Stimulated activated CD4-positive, alpha-beta T cell treated with anti-CD3 and anti-CD28 coated beads, TNF-alpha, amount 100 ng/mL, for 48 hours (primary cell): ENCODE data around the gene PSTK.

Experiments used
- DNase-seq, 3 donors: peaks; one replicate each; pipeline ENCODE4 v3.0.0-alpha.2; 2020; ENCODE audit warnings: low read depth in 3 of 3

The PSTK gene

DNA sequence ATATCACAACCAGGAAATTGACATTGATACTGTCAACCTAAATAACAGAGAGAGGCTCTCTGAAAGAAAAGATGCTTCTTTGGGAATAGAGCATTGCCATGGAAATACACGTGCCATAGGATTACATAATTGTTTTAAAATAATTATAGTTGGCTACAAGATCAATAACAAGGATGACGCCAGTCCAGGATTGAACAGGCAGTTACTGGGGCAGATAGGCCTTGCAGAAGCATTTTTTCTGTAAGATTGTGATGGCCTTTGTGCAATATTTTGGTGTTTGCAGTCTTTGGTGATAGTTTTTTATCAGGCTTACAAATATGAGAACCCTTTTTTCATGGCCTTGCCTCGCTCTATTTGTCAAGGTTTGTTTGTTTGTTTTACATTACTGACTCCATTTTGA lies 39.1 kb downstream of the PSTK start:
- no peak for DNase-seq

GRCh38 chr10:123019941-123020703 lies 39.9 kb downstream of the PSTK start:
- DNase-seq = no peak

GRCh38 chr10:123021517-123021916 lies 41.3 kb downstream of the PSTK start:
- DNase-seq = no peak

GRCh38 chr10:123024540-123024939 lies 44.3 kb downstream of the PSTK start:
- DNase-seq = no peak

- no peak for DNase-seq
Measured at GRCh38 chr10:123026302-123026701, 46.1 kb downstream of the PSTK start.

- DNase-seq = no peak
Measured at GRCh38 chr10:123027861-123028260, 47.7 kb downstream of the PSTK start.

GRCh38 chr10:123031124-123031523 lies 50.9 kb downstream of the PSTK start:
- DNase-seq = no peak

DNA sequence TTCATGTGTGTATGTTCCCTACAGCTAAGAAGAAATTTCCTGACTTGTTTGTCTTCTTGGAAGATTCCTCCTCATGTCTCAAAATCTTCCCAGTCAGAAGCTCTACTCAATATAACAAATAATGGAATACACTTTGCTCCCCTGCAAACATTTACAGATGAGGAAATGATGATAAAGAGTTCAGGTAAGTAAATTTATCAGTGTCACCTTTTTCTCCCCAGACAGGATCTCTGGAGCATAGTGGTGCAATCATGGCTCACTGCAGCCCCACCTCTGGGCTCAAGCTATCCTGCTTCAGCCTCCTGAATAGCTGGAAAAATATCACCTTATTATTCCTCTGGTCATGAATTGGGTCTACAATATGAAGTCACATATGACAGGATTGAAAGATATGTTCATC lies 54.1 kb downstream of the PSTK start:
- DNase-seq = no peak

GRCh38 chr10:123035467-123036086 lies 55.4 kb downstream of the PSTK start:
- DNase-seq = no peak

DNA sequence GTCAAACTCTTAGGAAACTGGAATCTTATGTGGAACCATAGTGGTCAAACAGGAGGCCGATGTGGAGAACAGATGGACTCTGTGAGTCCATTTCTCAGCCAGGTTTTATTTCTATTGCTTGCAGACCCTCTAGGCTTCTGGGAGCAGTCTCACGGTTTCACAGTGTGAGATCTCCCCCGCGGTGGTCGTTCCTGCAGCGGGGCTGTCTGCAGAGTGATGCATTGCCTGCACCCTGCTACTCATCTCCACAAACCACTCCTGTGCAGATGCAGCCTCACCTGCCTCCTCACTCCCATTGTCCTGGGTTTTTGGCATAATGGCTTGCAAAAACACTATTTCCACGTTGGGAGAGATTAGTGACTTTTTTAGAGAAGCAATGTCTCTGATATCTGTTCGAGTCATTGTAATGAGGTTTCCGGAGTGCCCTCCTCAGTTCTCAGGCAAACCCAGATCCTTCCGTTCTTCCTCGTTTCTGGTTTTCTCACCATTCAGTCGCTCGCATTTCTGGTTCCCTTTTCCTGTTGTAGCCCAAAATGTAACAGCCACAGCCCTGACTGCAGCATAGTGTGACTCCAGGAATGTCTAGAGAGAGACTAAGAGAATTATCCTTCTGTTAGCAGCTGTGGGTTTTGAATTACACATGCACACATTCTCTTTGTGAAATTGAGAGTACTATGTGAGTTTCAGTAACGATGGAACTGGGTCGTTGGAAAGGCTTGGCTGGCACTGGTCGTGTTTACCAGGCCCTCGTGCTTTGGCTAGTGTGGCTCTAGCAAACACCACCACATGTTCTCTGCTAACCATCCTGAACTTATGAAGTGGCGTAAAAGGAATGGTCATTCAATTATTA lies 58.8 kb downstream of the PSTK start:
- no peak for DNase-seq

DNA sequence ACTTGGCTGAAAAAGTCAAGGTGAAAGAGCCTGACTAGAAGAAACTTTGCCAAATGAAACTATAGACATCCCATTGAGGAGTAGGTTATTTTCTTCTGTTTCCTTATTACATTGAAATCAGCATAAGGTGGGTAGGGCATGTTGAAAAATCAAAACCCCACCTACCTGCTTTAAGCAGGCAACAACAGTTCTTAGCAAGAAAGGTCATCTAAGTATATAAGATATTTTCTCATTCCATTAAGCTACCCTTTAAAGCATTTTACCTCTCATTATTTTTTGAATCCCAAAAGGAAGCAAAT lies 59.4 kb downstream of the PSTK start:
- no peak for DNase-seq
